ENCODE results near the gene VLDLR.
A peak's percentile ranks its signal among the peaks of the same experiment; 100 is the strongest.

VLDLR gene

GRCh38 chr9:2686911-2687310 lies 65.3 kb downstream of the VLDLR start:
- no peak overlapping the region for H3K4me3 ChIP-seq (ENCODE audit: low read depth, low read length)
- H3K23ac ChIP-seq (ENCODE audit: low read length), result no peak overlapping the region
- no peaks in the 10 kb centered on the region for H3K9me3 ChIP-seq (ENCODE audit: insufficient read depth, low read depth, low read length)
- peaks cover 2 to 5% of the 10 kb centered on the region in 2 experiments for H3K4me1 ChIP-seq (ENCODE audit: control insufficient read depth in 1 of 2, insufficient read depth in 2 of 2, low read length in 2 of 2)
- no peak overlapping the region for H2BK12ac ChIP-seq (ENCODE audit: low read length)
- no peaks in the 10 kb centered on the region for H3K36me3 ChIP-seq (ENCODE audit: control insufficient read depth in 1 of 2, insufficient read depth in 2 of 2, low read length in 2 of 2)
- WGBS (ENCODE audit: extremely low coverage, insufficient coverage, insufficient read length), result no CpG with 5 or more reads among the region's 4 CpGs
- H4K12ac ChIP-seq (ENCODE audit: low read depth, low read length), result no peak overlapping the region
- H3K14ac ChIP-seq (ENCODE audit: low read length), result no peak overlapping the region
- H3K4ac ChIP-seq (ENCODE audit: low read depth, low read length), result no peak overlapping the region
- H2BK120ac ChIP-seq (ENCODE audit: insufficient read depth, low read length, poor library complexity), result no peak overlapping the region
- no peaks in the 10 kb centered on the region for H3K79me1 ChIP-seq (ENCODE audit: low read length)
- H3K27ac ChIP-seq (ENCODE audit: low read depth, low read length), result no peak overlapping the region
- H3K9ac ChIP-seq (ENCODE audit: low read length), result no peak overlapping the region
- no peak overlapping the region for H2AFZ ChIP-seq (ENCODE audit: insufficient read depth, low read length, poor library complexity)
- H3K79me2 ChIP-seq (ENCODE audit: control insufficient read depth, insufficient read depth, low read length, poor library complexity), result no peaks in the 10 kb centered on the region
- H3K27me3 ChIP-seq (ENCODE audit: insufficient read depth, low read length), result no peaks in the 10 kb centered on the region
- no peak overlapping the region for H3K4me2 ChIP-seq (ENCODE audit: low read length)
- no peak for DNase-seq
- no peak overlapping the region for H2AK5ac ChIP-seq (ENCODE audit: low read length)
- H2BK5ac ChIP-seq (ENCODE audit: low read depth, low read length, poor library complexity), result no peak overlapping the region
- H3K18ac ChIP-seq (ENCODE audit: low read length), result no peak overlapping the region
- H4K8ac ChIP-seq (ENCODE audit: low read depth, low read length), result no peak overlapping the region
- no peak overlapping the region for H4K91ac ChIP-seq (ENCODE audit: low read depth, low read length)

- DNase-seq, result no peak
These were observed 67.0 kb downstream of the VLDLR start for GRCh38 chr9:2688636-2689035.

GRCh38 chr9:2691212-2691611 lies 69.6 kb downstream of the VLDLR start:
- H3K9ac ChIP-seq (ENCODE audit: low read length), result no peak overlapping the region
- H3K36me3 ChIP-seq (ENCODE audit: control insufficient read depth in 1 of 2, insufficient read depth in 2 of 2, low read length in 2 of 2), result no peaks in the 10 kb centered on the region
- no peak overlapping the region for H2AK5ac ChIP-seq (ENCODE audit: low read length)
- H3K79me1 ChIP-seq (ENCODE audit: low read length), result no peaks in the 10 kb centered on the region
- H3K27me3 ChIP-seq (ENCODE audit: insufficient read depth, low read length), result no peaks in the 10 kb centered on the region
- H2AFZ ChIP-seq (ENCODE audit: insufficient read depth, low read length, poor library complexity), result no peak overlapping the region
- no peaks in the 10 kb centered on the region for H3K9me3 ChIP-seq (ENCODE audit: insufficient read depth, low read depth, low read length)
- no peak overlapping the region for H4K91ac ChIP-seq (ENCODE audit: low read depth, low read length)
- H2BK120ac ChIP-seq (ENCODE audit: insufficient read depth, low read length, poor library complexity), result no peak overlapping the region
- no CpG with 5 or more reads among the region's 1 CpG for WGBS (ENCODE audit: extremely low coverage, insufficient coverage, insufficient read length)
- no peaks in the 10 kb centered on the region for H3K79me2 ChIP-seq (ENCODE audit: control insufficient read depth, insufficient read depth, low read length, poor library complexity)
- DNase-seq, result peak; percentile 3 to 45
- no peak overlapping the region for H2BK5ac ChIP-seq (ENCODE audit: low read depth, low read length, poor library complexity)
- no peak overlapping the region for H2BK12ac ChIP-seq (ENCODE audit: low read length)
- H3K4me1 ChIP-seq (ENCODE audit: control insufficient read depth in 1 of 2, insufficient read depth in 2 of 2, low read length in 2 of 2), result peaks cover 2 to 5% of the 10 kb centered on the region in 2 experiments
- H3K4me3 ChIP-seq (ENCODE audit: low read depth, low read length), result no peak overlapping the region
- H3K14ac ChIP-seq (ENCODE audit: low read length), result no peak overlapping the region
- no peak overlapping the region for H3K23ac ChIP-seq (ENCODE audit: low read length)
- H4K8ac ChIP-seq (ENCODE audit: low read depth, low read length), result no peak overlapping the region
- no peak overlapping the region for H3K4me2 ChIP-seq (ENCODE audit: low read length)
- no peak overlapping the region for H4K12ac ChIP-seq (ENCODE audit: low read depth, low read length)
- H3K18ac ChIP-seq (ENCODE audit: low read length), result no peak overlapping the region
- no peak overlapping the region for H3K27ac ChIP-seq (ENCODE audit: low read depth, low read length)
- no peak overlapping the region for H3K4ac ChIP-seq (ENCODE audit: low read depth, low read length)

More at GRCh38 chr9:2688636-2689035, 67.0 kb downstream of the VLDLR start:
- Histone ChIP-seq H2AFZ (ENCODE audit: insufficient read depth, low read length, poor library complexity) (no peak overlapping the region), H3K18ac (ENCODE audit: low read length) (no peak overlapping the region), H3K36me3 (ENCODE audit: control insufficient read depth in 1 of 2, insufficient read depth in 2 of 2, low read length in 2 of 2) (no peaks in the 10 kb centered on the region), H2BK5ac (ENCODE audit: low read depth, low read length, poor library complexity) (no peak overlapping the region), H4K8ac (ENCODE audit: low read depth, low read length) (no peak overlapping the region), H3K79me1 (ENCODE audit: low read length) (no peaks in the 10 kb centered on the region), H2BK12ac (ENCODE audit: low read length) (no peak overlapping the region), H2AK5ac (ENCODE audit: low read length) (no peak overlapping the region), H4K12ac (ENCODE audit: low read depth, low read length) (no peak overlapping the region), H3K4ac (ENCODE audit: low read depth, low read length) (no peak overlapping the region), H3K4me1 (ENCODE audit: control insufficient read depth in 1 of 2, insufficient read depth in 2 of 2, low read length in 2 of 2) (peaks cover 2 to 5% of the 10 kb centered on the region in 2 experiments), H3K23ac (ENCODE audit: low read length) (no peak overlapping the region), H3K14ac (ENCODE audit: low read length) (no peak overlapping the region), H2BK120ac (ENCODE audit: insufficient read depth, low read length, poor library complexity) (no peak overlapping the region), H4K91ac (ENCODE audit: low read depth, low read length) (no peak overlapping the region), H3K27me3 (ENCODE audit: insufficient read depth, low read length) (no peaks in the 10 kb centered on the region), H3K4me3 (ENCODE audit: low read depth, low read length) (no peak overlapping the region), H3K9me3 (ENCODE audit: insufficient read depth, low read depth, low read length) (no peaks in the 10 kb centered on the region), H3K9ac (ENCODE audit: low read length) (no peak overlapping the region), H3K27ac (ENCODE audit: low read depth, low read length) (no peak overlapping the region), H3K79me2 (ENCODE audit: control insufficient read depth, insufficient read depth, low read length, poor library complexity) (no peaks in the 10 kb centered on the region), H3K4me2 (ENCODE audit: low read length) (no peak overlapping the region)
- no CpG with 5 or more reads among the region's 3 CpGs for WGBS (ENCODE audit: extremely low coverage, insufficient coverage, insufficient read length)

GRCh38 chr9:2691626-2692025 lies 70.0 kb downstream of the VLDLR start:
- Histone ChIP-seq H3K4ac (ENCODE audit: low read depth, low read length) (no peak overlapping the region), H3K36me3 (ENCODE audit: control insufficient read depth in 1 of 2, insufficient read depth in 2 of 2, low read length in 2 of 2) (no peaks in the 10 kb centered on the region), H2BK120ac (ENCODE audit: insufficient read depth, low read length, poor library complexity) (no peak overlapping the region), H2AFZ (ENCODE audit: insufficient read depth, low read length, poor library complexity) (no peak overlapping the region), H4K8ac (ENCODE audit: low read depth, low read length) (no peak overlapping the region), H3K18ac (ENCODE audit: low read length) (no peak overlapping the region), H3K9ac (ENCODE audit: low read length) (no peak overlapping the region), H3K4me3 (ENCODE audit: low read depth, low read length) (no peak overlapping the region), H3K9me3 (ENCODE audit: insufficient read depth, low read depth, low read length) (no peaks in the 10 kb centered on the region), H2AK5ac (ENCODE audit: low read length) (no peak overlapping the region), H3K79me2 (ENCODE audit: control insufficient read depth, insufficient read depth, low read length, poor library complexity) (no peaks in the 10 kb centered on the region), H2BK12ac (ENCODE audit: low read length) (no peak overlapping the region), H3K14ac (ENCODE audit: low read length) (no peak overlapping the region), H3K27me3 (ENCODE audit: insufficient read depth, low read length) (no peaks in the 10 kb centered on the region), H3K27ac (ENCODE audit: low read depth, low read length) (no peak overlapping the region), H3K4me1 (ENCODE audit: control insufficient read depth in 1 of 2, insufficient read depth in 2 of 2, low read length in 2 of 2) (peaks cover 2 to 5% of the 10 kb centered on the region in 2 experiments), H2BK5ac (ENCODE audit: low read depth, low read length, poor library complexity) (no peak overlapping the region), H3K79me1 (ENCODE audit: low read length) (no peaks in the 10 kb centered on the region), H4K12ac (ENCODE audit: low read depth, low read length) (no peak overlapping the region), H4K91ac (ENCODE audit: low read depth, low read length) (no peak overlapping the region), H3K23ac (ENCODE audit: low read length) (no peak overlapping the region), H3K4me2 (ENCODE audit: low read length) (no peak overlapping the region)
- WGBS (ENCODE audit: extremely low coverage, insufficient coverage, insufficient read length), result no CpG with 5 or more reads among the region's 2 CpGs
- DNase-seq, result peak in 1 of 2 donors; percentile 2

All from trophoblast cell (in vitro differentiated cells and primary cell).